Spinal cord (tissue), 10 donors: ENCODE results near the gene CADM1. TPM values are rescaled to one million over a fixed set of nuclear protein-coding genes. Genes with fewer than 3 reads are reported as not detected.

Source experiments
- DNase-seq, 6 donors: peaks; one replicate each; pipeline versions ENCODE4 v3.0.0 to v3.0.0-alpha.2; 2013 to 2015; ENCODE audit warnings: low spot score in 6 of 6, low read depth in 4 of 6
- H3K27ac ChIP-seq: one replicate; pipeline ENCODE4 v1.5.1; 2013; ENCODE audit warnings: low read depth, low read length, control low read depth
- H3K27me3 ChIP-seq: one replicate; pipeline ENCODE4 v1.6.1; 2013; ENCODE audit warnings: low read length; ENCODE audit not compliant: control insufficient read depth, insufficient read depth
- H3K36me3 ChIP-seq: one replicate; pipeline ENCODE4 v1.6.1; 2013; ENCODE audit warnings: low read length; ENCODE audit not compliant: control insufficient read depth, insufficient read depth
- H3K4me1 ChIP-seq: one replicate; pipeline ENCODE4 v1.6.1; 2013; ENCODE audit warnings: low read length; ENCODE audit not compliant: control insufficient read depth, insufficient read depth
- H3K4me3 ChIP-seq: one replicate; pipeline ENCODE4 v1.5.1; 2013; ENCODE audit warnings: low read depth, low read length, control low read depth
- H3K9me3 ChIP-seq: one replicate; pipeline ENCODE4 v1.6.1; 2013; ENCODE audit warnings: low read length; ENCODE audit not compliant: control insufficient read depth, insufficient read depth
- WGBS: methylation state at CpG from one replicate; pipeline ENCODE4 v1.1.5; 2013; ENCODE audit warnings: missing lambda C conversion rate; ENCODE audit not compliant: insufficient coverage; 5-methylcytosine and 5-hydroxymethylcytosine counted together
- polyA plus RNA-seq, 2 donors: library from polyadenylated mRNA; unstranded; fragments of 120-200 nt; gene quantifications; one replicate each; pipeline ENCODE4 v1.2.1, GENCODE V29; 2013; ENCODE audit not compliant: insufficient read length in 2 of 2
- total RNA-seq, 2 donors: library from RNA; depleted of rRNA in 1 of 2; stranded (reverse); fragments of 120-200 nt in 1 of 2; fragments of >200 nt in 1 of 2; gene quantifications; one replicate each; pipeline versions ENCODE4 v1.2.3 to v1.2.4, GENCODE V29; 2013 to 2014
- donor health status: healthy.

The CADM1 gene
- total and polyA plus RNA-seq, 4 donors = 106 to 180 (median 132) TPM

GRCh38 chr11:115311949-115312348 is 192.3 kb downstream of the CADM1 start:
- DNase-seq = no peak
- no peak overlapping the region for H3K27ac ChIP-seq
- H3K27me3 ChIP-seq = no peaks in the 10 kb centered on the region
- no peak overlapping the region for H3K4me3 ChIP-seq
- H3K9me3 ChIP-seq = no peaks in the 10 kb centered on the region
- no peaks in the 10 kb centered on the region for H3K4me1 ChIP-seq
- H3K36me3 ChIP-seq = no peaks in the 10 kb centered on the region
- no CpG with 5 or more reads among the region's 3 CpGs for WGBS

- DNase-seq = no peak
- no CpG with 5 or more reads among the region's 1 CpG for WGBS
These were observed 197.5 kb downstream of the CADM1 start for GRCh38 chr11:115306689-115307088.

GRCh38 chr11:115304774-115305472 is 199.3 kb downstream of the CADM1 start:
- Histone ChIP-seq H3K4me3 (no peak overlapping the region), H3K36me3 (no peaks in the 10 kb centered on the region), H3K27me3 (no peaks in the 10 kb centered on the region), H3K4me1 (no peaks in the 10 kb centered on the region), H3K27ac (no peak overlapping the region), H3K9me3 (no peaks in the 10 kb centered on the region)
- 85% methylated on average over 4 of the region's 6 CpGs for WGBS
- DNase-seq = no peak

More at GRCh38 chr11:115306689-115307088, 197.5 kb downstream of the CADM1 start:
- no peaks in the 10 kb centered on the region for H3K27me3 ChIP-seq
- no peak overlapping the region for H3K4me3 ChIP-seq
- H3K36me3 ChIP-seq = no peaks in the 10 kb centered on the region
- H3K9me3 ChIP-seq = no peaks in the 10 kb centered on the region
- H3K27ac ChIP-seq = no peak overlapping the region
- H3K4me1 ChIP-seq = no peaks in the 10 kb centered on the region

- Histone ChIP-seq H3K4me3 (no peak overlapping the region), H3K27ac (no peak overlapping the region), H3K9me3 (no peaks in the 10 kb centered on the region), H3K36me3 (no peaks in the 10 kb centered on the region), H3K4me1 (no peaks in the 10 kb centered on the region), H3K27me3 (no peaks in the 10 kb centered on the region)
- DNase-seq = peak in 2 of 6 donors; percentile 49 to 87
- no CpG with 5 or more reads among the region's 2 CpGs for WGBS
These were observed 200.2 kb downstream of the CADM1 start for GRCh38 chr11:115303929-115304531.

GRCh38 chr11:115302946-115303703 is 201.1 kb downstream of the CADM1 start:
- Histone ChIP-seq H3K36me3 (no peaks in the 10 kb centered on the region), H3K4me1 (no peaks in the 10 kb centered on the region), H3K9me3 (no peaks in the 10 kb centered on the region), H3K27ac (no peak overlapping the region), H3K27me3 (no peaks in the 10 kb centered on the region), H3K4me3 (no peak overlapping the region)
- peak in 1 of 6 donors; percentile 71 for DNase-seq
- WGBS = 83% methylated on average over 2 of the region's 5 CpGs

GRCh38 chr11:115300660-115301428 is 203.4 kb downstream of the CADM1 start:
- Histone ChIP-seq H3K36me3 (no peaks in the 10 kb centered on the region), H3K9me3 (no peaks in the 10 kb centered on the region), H3K27ac (no peak overlapping the region), H3K27me3 (no peaks in the 10 kb centered on the region), H3K4me3 (no peak overlapping the region), H3K4me1 (no peaks in the 10 kb centered on the region)
- WGBS = 100% methylated on average over 1 of the region's 5 CpGs
- no peak for DNase-seq

- Histone ChIP-seq H3K36me3 (no peaks in the 10 kb centered on the region), H3K4me1 (no peaks in the 10 kb centered on the region), H3K4me3 (no peak overlapping the region), H3K9me3 (no peaks in the 10 kb centered on the region), H3K27ac (no peak overlapping the region), H3K27me3 (no peaks in the 10 kb centered on the region)
- WGBS = 100% methylated on average over 3 of the region's 8 CpGs
- DNase-seq = no peak
These were observed 205.8 kb downstream of the CADM1 start for GRCh38 chr11:115298300-115299012.

- DNase-seq = no peak
These were observed 206.9 kb downstream of the CADM1 start for GRCh38 chr11:115297330-115297729.

GRCh38 chr11:115291325-115291724 is 212.9 kb downstream of the CADM1 start:
- Histone ChIP-seq H3K27me3 (no peaks in the 10 kb centered on the region), H3K4me3 (no peak overlapping the region), H3K36me3 (no peaks in the 10 kb centered on the region), H3K4me1 (peaks cover 6% of the 10 kb centered on the region), H3K9me3 (no peaks in the 10 kb centered on the region), H3K27ac (no peak overlapping the region)
- DNase-seq = peak in 1 of 6 donors; percentile 57
- 75% methylated on average over 3 of the region's 3 CpGs for WGBS

More at GRCh38 chr11:115297330-115297729, 206.9 kb downstream of the CADM1 start:
- no peaks in the 10 kb centered on the region for H3K27me3 ChIP-seq
- no CpG with 5 or more reads among the region's 4 CpGs for WGBS
- H3K4me1 ChIP-seq = no peaks in the 10 kb centered on the region
- no peak overlapping the region for H3K4me3 ChIP-seq
- H3K36me3 ChIP-seq = no peaks in the 10 kb centered on the region
- H3K27ac ChIP-seq = peak overlapping the region; percentile 29
- H3K9me3 ChIP-seq = no peaks in the 10 kb centered on the region
